CD4-positive, alpha-beta T cell treated with Interleukin-4 for 1 hour (primary cell): Measurements from ENCODE around the gene C3orf52.
"Not testable (repeated sequence)": the region's sequence is repeated elsewhere in the genome, so short reads cannot be mapped to it uniquely, and the experiment has no call there.

Experiments
- DNase-seq, 2 donors: peaks; one replicate each; pipeline ENCODE4 v3.0.0-alpha.2; 2020 to 2022

The C3orf52 gene, protein sequence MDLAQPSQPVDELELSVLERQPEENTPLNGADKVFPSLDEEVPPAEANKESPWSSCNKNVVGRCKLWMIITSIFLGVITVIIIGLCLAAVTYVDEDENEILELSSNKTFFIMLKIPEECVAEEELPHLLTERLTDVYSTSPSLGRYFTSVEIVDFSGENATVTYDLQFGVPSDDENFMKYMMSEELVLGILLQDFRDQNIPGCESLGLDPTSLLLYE

DNA sequence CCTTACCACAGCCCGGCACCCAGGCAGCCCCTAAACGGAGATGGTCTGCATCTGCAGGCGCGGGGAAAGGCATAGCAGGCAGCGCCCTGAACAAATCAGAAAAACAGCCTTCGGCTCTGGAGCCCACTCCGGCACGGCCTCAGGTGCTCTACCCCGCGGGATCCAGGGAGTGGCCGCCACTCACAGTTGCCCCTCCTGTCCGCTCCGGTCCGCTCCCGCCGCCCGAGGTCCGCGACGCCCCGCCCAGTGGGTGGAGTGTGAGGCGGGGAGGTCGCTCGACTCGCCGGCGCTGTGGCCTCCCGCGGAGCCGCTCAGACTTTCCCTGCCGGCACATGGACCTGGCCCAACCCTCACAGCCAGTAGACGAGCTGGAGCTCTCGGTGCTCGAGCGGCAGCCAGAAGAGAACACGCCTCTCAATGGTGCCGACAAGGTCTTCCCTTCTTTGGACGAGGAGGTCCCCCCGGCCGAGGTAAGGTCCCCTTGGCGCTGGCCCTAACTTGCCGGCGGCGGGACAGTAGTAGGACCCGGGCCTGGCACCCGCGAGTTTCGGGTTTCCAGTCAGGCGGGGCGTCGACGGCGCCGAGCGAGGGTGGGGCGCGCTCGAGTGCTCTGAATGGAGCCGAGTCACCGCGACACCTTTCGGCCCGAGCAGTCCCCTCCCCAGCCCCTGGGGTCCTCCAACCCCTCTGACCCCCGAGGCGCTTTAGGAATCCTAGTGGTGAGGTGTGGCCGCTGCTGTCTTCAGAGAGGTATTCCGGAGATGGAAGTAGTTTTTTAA, at the start of gene C3orf52:
TSS of gene C3orf52 (plus strand) at position 314 of the 779 bp plus-strand sequence. CDS start at position 333, 19 bp downstream.
- DNase-seq: peak; percentile 43 to 54

DNA sequence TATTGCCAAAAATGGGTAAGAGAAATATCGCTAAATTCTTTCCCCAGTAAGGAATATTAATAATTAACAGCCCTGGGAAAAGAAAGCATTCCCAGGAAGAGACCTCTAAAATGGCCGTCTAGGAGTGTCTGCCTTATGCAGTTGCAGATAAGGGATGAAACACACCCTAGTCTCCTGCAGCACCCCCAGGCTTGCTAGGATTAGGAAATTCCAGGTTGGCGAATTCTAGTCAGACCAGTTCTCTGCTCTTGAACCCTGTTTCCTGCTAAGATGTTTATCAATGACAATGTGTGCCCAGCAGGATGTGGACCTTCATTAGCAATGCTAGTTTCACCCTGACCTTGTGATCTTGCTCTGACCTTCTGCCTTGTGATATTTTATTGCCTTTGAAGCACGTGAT, 49.0 kb upstream of the C3orf52 start:
- not testable (repeated sequence) for DNase-seq

DNA sequence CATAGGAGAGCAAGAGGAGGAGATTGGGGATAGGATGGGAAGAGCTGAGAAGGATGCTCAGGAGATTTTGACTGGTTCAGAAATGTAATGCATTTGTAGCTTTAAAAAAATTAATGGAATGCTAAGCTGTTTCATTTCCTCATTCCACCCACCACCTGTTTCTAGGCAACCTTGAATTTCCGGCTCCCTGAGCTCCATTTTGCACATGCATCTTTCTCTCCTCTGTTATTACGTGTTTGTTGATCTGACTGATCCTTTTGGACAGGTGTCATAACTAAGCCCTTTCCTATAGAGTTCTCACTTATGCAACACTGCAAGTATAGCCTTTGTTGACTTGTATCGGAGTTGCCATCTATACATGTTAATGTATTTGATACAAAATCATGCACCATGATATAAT, 47.3 kb upstream of the C3orf52 start:
- no peak for DNase-seq

DNA sequence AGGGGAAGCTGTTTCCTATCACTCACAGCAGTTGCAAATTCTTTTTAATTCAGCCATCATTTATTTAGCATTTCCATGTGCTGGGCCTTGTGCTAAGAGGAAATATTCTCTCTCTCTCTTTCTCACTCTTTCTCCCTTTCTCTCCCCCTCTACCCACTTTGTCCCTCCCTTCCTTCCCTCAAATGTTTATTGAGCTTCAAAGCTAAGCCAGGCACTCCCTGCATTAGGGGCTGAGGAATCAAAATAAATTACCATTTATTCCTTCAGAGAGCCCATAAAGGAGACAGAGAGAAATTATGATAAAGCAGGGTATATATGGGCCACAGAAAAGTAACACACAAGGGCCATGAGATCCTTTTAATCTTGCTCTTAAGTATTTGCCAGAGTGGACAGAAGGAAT, 44.9 kb upstream of the C3orf52 start:
- no peak for DNase-seq

DNA sequence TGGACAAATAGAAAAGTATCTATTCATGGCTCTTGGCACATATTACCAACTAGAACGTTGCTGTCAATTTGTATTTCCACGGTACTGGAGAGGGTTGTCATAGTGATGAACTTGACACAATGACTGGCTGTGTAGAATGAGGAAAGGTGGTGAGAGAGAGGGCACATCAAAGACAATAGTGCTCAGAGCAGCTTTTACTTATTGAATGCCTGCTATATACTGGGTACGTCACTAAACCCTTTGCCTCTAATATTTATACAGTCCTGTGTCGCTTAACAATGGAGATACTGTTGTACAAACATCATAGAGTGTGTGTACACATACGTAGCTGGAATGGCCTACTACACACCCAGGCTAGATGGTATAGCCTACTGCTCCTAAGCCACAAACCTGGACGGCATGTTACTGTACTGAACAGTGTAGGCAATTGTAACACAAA, 43.3 kb upstream of the C3orf52 start:
- no peak for DNase-seq

DNA sequence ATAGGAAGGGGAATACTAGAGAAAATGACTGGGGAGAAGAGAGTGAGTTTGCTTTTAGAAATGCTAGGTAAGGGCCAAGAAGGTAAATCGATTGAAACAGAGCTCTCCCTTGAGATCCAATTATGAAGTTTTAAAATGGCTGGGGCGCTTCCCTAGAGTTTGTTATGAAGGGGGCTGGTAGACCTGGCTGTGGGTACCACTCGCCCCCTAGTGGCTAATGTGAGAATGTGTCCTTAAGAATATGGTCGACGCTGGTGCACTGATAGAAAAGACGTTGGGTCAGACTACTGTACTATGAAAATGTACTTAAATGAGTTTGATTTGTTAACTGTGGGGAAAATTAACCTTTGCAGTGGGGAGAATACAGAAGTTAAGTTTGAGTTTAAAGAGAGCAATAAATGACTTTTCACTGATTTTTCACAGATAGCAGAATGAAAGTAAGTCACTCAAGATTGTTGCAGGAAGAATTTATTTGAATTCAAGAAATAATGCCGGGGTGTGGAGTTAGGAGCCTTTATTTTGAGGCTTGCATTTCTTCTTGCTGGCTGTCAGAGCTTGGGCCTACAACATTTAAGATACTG, 42.5 kb upstream of the C3orf52 start:
- peak; percentile 55 to 67 for DNase-seq

DNA sequence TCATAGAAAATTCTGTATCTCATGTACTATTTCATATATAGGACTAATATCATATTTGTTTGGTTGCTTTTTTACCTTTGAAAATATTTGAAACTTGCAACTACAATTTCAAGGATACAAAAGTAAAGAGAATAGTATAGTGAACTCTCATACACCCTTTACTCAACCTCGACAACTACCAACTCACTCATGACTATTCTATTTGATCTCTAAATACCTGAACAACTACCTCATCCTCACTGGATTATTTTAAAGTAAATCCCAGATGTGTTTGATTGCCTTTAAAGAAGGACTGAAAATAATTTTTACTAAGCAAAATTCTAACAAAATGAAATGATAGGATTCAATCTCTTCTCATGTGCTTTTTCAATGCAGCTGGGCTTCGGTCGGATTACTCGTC, 39.6 kb upstream of the C3orf52 start:
- DNase-seq: no peak

DNA sequence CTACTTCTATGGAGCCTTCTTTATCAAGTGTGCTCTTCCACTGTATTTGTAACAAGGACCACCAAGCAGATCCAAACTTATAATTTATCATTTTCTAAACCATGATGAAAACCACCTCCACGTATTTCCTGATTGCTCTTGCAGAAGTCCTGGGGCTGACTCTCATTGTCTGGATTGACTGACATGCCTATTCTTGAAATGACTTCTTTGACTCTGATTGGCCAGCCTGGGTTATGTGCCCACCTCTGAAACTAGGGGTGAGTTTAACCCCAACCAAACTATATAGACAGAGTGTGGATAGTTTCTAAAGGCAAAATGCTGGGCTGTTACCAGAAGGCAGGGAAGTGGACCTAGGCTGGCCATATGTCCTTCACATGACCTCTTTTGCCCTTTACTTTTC, 38.9 kb upstream of the C3orf52 start:
- DNase-seq: no peak

DNA sequence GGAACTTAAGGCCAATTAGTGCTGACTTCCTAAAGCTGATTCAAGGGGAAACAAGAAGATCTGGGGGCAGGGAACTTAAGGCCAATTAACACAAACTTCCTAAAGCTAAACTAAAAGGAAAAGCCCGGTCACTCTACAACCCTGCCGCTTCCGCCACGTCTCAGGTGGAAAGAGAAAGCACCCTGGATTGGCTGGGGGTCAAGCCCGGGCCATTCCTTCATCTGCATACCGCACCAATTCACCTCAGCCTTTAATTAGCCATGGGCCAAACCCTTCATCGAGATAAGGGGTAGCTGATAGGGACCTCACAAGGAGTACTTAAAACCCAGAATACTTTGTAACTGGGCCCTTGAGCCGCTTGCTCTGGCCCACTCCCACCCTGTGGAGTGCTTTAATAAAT, 37.3 kb upstream of the C3orf52 start:
- no peak for DNase-seq

DNA sequence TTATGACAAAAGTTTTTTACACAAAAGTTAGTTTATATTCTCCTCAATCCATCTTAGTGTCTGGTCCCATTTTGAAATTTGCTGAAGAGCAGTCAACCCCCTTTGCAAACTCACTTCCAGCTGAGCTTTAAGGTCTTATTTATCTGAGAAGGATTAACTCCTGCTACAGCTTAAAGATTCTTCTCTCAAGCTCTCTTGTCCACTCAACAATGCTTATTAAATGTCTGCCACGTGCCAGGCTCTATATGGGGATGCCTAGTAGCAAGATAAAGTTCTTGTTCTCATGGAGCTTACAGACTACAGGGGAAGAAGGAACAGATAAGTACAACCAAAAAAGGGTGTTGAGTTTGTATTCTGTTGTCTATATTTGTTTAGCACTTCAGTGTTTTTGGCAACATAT, 33.0 kb upstream of the C3orf52 start:
- DNase-seq: no peak

DNA sequence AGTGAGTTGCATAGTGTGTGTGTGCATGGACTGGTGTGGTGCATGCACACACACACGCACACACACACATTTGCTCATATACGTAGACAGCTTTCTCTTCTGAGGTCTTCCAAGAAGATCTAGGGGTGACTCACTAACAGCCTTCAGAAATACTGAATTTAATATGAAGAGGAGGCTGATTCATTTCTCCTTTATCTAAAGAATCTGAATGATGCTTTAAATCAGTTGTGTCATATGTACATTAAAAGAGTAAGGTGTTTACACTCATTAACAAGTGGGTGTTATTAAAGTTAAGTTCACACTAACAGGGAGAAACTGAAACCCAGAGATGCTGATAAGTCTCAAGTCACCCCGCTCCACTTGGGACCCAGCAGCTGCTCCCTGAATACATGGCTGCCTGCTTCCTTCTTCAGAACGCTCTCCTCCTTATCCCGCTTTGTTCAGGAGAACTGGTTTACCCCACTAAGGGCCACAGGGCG, 29.7 kb upstream of the C3orf52 start:
- no peak for DNase-seq

DNA sequence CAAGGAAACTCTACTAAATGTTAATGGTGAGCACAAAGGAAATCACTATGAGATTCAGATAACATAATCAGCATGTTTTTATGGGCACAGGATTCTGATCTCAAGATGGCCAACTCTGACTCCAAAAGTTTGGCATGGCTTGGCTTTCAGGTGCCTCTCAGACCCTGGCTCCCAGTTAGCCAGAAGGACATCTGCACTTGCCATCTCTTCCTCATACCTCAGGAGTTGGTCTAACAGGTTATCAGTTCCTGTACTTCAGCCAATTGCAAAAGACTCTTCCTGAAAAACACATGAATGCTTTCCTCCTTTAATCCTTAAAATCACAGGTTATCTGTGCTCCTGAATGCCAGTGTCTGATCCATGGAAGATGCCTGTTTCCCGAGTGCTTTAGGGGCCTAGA, 26.7 kb upstream of the C3orf52 start:
- no peak for DNase-seq

DNA sequence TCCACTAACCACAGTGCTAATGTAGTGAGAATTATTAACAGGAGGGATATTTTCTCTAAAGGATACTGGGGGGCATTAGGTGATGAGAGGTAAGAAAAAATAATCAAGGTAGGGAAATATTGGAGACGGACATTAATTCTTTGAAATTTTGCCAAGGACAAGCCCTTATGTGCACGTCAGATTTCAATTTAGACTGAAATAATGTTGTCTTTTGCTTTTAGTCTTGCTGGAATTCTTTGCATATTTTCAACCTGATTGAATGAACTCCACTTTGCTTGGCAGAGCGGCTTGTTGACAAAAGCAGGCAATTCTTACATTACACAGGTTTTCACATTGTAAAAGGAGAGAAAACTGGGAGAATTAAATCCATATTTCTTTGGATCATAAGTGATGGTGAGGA, 25.0 kb upstream of the C3orf52 start:
- DNase-seq: no peak

DNA sequence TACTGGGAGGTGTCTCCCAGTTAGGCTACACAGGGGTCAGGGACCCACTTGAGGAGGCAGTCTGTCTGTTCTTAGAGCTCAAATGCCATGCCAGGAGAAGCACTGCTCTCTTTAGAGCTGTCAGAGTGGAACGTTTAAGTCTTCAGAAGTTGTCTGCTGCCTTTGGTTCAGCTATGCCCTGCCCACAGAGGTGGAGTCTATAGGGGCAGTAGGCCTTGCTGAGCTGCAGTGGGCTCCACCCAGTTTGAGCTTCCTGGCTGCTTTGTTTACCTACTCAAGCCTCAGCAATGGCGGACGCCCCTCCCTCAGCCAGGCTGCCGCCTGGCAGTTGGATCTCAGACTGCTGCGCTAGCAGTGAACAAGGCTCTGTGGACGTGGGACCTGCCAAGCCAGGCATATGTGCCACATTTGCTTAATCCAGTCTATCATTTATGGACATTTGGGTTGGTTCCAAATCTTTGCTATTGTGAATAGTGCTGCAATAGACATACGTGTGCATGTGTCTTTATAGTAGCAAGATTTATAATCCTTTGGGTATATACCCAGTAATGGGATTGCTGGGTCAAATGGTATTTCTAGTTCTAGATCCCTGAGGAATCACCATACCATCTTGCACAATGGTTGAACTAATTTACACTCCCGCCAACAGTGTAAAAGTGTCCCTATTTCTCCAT, 13.7 kb upstream of the C3orf52 start:
- peak; percentile 71 to 76 for DNase-seq

DNA sequence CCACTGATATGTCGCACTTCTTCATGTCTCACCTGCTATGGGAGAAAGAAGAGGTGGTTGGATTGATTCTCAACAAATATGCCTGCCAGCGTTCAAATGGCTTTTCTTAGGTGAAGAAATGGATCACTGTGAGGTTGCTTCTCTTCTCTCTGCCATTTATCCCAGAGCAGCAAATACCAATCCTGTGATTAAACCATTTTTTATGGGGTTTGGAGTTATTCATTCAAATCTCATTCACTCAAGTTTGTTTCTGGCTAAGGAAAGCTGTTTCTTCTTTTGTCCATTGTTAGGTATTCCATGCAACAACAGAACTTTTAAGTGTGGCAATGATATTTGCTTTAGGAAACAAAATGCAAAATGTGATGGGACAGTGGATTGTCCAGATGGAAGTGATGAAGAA, 12.2 kb upstream of the C3orf52 start:
- no peak for DNase-seq

DNA sequence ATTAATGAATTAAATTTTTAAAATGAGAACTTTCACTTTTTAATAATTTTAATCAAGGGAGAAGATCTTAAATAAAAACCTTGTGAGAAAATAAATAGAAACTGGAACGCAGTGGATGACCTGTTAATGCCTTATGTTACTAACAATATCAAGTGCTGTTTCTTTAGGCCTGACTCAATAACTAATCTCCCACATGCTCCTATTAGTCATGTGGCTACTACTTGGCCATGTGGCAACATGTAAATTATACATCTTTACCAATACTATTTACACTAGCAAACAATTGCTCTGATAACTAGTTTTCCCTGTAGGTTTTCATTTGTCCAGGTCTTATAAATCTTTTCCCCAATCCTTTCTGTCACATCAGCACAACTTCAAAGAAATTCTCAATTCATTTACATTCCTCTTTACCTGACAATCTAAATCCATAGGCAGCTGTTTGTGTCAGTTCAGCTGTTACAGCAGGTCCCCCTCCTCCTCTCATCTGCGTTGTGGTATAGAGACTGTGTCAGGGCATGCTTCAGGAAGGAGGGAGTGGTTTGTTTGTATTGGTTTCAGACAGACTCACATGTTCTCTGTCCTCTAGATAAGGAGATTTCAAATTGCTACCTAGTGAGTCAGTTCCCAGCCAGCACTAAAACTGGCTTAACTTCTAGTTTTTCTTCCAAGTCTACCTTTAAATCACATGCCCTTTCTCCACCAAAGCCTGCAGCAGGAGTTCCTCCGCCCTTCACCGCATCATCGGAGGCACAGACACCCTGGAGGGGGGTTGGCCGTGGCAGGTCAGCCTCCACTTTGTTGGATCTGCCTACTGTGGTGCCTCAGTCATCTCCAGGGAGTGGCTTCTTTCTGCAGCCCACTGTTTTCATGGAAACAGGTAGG, 11.3 kb upstream of the C3orf52 start:
- DNase-seq: peak in 1 of 2 donors; percentile 47

DNA sequence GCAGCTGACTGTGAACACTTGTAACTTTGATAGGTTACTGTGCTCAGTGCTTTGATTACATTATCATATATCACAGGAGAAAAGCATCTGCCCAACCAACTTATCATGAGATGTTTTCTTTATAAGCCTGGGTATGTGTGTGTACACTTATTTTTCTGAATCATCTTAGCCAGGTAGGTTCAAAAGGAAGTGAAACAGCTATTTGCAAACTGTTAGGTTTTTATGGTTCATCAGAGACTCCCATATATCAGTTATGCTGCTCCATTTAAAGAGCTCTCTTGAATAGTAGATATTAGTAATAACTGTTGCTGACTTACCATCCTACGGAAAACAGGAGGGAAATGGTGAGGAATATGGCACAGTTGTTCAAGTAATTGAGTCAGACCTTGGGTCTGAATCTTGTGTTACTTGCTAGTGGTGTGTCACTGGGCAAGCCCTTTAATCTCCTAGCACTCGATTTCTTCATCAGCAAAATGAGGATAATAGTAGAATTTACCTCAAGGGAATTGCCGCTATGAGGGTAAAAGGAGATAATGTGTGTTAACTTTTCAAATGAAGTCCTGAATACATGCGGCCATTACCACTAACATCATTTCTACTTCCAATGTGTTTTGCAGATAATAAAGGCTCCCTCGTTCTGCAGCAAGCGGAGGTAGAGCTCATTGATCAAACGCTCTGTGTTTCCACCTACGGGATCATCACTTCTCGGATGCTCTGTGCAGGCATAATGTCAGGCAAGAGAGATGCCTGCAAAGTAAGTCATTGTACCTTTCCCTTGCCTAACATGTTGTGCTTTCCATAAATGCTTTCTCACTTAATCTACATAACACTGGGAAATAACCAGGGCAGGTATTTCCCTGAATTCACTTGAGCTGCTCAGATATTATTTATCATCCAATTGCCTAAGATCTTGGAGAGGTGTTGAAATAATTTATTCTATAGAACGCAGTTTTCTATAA, 7.8 kb upstream of the C3orf52 start:
- DNase-seq: no peak

DNA sequence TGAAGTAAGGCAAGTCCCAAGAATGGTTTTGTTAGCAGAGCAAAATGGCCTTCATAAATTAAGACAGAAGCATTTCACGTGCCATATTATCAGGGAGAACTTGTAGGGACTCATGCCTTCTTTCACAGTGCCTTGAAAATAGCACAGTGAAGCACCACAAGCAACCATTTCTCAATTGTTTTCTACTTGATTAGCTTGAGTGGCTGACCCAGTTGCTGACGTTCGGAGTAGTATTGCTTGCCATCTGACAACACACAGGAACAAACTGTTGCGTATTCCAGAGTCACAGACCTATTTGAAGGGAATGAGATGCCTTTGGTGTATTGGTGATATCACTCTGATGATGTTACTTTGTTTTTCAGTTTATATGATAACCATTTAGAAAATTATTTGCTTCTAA, 3.0 kb upstream of the C3orf52 start:
- no peak for DNase-seq

DNA sequence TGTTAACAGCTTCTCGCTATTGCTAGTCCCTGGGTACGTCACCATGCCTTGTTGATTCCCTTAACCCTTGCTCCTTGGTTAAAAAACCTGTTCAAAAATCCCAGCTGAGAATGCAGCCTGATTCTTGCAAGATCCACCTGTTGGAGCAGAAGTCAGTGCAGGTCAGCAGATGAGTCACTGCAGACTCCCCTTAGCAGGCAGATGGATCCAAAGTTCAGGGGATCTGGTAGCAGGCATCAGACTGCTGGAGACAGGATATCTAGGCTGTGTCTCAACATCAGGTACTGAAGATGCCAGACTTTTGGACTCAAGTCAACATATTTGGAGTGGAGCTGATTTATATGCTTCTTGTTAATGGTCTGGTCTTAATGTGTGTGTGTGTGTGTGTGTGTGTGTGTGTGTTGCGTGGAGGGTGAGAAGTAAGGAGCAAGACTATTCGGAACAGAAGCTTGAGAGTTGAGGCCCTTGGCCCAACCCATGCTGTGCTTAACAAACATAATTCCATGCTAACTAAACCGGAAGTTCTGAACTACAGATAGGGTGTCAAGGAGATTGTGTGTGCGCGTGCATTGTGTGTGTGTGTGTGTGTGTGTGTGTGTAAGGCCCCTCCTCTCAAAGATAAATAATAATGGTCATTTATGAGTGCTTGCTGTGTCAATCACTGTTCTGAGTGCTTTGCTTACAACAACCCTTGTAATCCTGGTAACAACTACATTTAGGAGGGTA, 1.0 kb upstream of the C3orf52 start:
- DNase-seq: no peak

DNA sequence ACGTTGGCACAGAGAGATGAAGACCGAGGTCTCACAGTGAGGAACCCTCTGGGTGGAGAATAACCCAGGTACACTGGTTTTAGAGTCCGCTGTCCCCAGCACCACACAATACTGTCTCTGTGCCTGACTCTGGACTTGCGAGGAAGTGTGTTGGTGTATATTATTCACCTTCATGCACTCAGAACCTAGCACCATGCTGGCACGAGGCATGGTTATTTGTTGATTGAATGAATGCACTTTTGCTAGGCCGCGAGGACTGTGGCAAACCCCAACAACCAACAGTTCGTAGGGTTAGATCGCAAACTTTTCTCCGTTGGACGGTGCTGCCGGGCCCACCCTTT, 484 bp upstream of the C3orf52 start:
- no peak for DNase-seq
